Upper lobe of right lung (tissue), 1 donor: ENCODE measurements around the gene DCUN1D5. TPM values are rescaled to one million over a fixed set of nuclear protein-coding genes. Genes with fewer than 3 reads are reported as not detected.
"Not testable (repeated sequence)": the region's sequence is repeated elsewhere in the genome, so short reads cannot be mapped to it uniquely, and the experiment has no call there.

Source experiments
- ATAC-seq: fragments of 200-7000 bp; cut with Tn5 transposase; one replicate; pipeline ENCODE4 v1.9.1; 2020; ENCODE audit warnings: mild to moderate bottlenecking, moderate library complexity
- DNase-seq: peaks from one replicate; pipeline ENCODE4 v3.0.0-alpha.2; 2020
- H3K27ac ChIP-seq: fragments of 200-600 bp; one replicate; pipeline ENCODE4 v1.8.0; 2022
- H3K27me3 ChIP-seq: fragments of 200-600 bp; one replicate; pipeline ENCODE4 v1.8.0; 2022; ENCODE audit warnings: mild to moderate bottlenecking
- H3K36me3 ChIP-seq: fragments of 200-600 bp; one replicate; pipeline ENCODE4 v1.8.0; 2022
- H3K4me1 ChIP-seq: fragments of 200-600 bp; one replicate; pipeline ENCODE4 v1.8.0; 2022
- H3K4me3 ChIP-seq: fragments of 200-600 bp; one replicate; pipeline ENCODE4 v1.8.0; 2022; ENCODE audit warnings: mild to moderate bottlenecking
- H3K9me3 ChIP-seq: fragments of 200-600 bp; one replicate; pipeline ENCODE4 v1.8.0; 2022
- intact Hi-C: fragments of 100-400 bp; cut with DNase I; formaldehyde crosslinking; loops from one replicate; pipeline ENCODE4 v1.11.0; 2022
- total RNA-seq: library from RNA; stranded (reverse); fragmentation: NEBNext Ultra II Directional; extraction: Animal tissue kit (Norgen Biotek cat#: 25700); gene quantifications from one replicate; pipeline ENCODE4 v1.2.1, GENCODE V29; 2021
- TF ChIP-seq, protein P1 (sequence below): fragments of 200-600 bp; IDR thresholded peaks from one replicate; pipeline ENCODE4 v1.8.0; 2022; ENCODE audit warnings: antibody characterized with exemption
- donor health status: DM: no; HTN: yes; CAD: no; lungs with severe emphysema.

The DCUN1D5 gene
- total RNA-seq, 1 donor from 2014 or later = 19.7 TPM

- Histone ChIP-seq H3K36me3 (no peaks in the 10 kb centered on the region), H3K27me3 (no peaks in the 10 kb centered on the region), H3K4me3 (no peak overlapping the region), H3K4me1 (no peaks in the 10 kb centered on the region), H3K27ac (no peak overlapping the region), H3K9me3 (no peaks in the 10 kb centered on the region)
- DNase-seq (no peak), ATAC-seq (no peak)
- intact Hi-C loops = no loop called here
- TF ChIP-seq, protein P1, sequence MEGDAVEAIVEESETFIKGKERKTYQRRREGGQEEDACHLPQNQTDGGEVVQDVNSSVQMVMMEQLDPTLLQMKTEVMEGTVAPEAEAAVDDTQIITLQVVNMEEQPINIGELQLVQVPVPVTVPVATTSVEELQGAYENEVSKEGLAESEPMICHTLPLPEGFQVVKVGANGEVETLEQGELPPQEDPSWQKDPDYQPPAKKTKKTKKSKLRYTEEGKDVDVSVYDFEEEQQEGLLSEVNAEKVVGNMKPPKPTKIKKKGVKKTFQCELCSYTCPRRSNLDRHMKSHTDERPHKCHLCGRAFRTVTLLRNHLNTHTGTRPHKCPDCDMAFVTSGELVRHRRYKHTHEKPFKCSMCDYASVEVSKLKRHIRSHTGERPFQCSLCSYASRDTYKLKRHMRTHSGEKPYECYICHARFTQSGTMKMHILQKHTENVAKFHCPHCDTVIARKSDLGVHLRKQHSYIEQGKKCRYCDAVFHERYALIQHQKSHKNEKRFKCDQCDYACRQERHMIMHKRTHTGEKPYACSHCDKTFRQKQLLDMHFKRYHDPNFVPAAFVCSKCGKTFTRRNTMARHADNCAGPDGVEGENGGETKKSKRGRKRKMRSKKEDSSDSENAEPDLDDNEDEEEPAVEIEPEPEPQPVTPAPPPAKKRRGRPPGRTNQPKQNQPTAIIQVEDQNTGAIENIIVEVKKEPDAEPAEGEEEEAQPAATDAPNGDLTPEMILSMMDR = no peak
Observed at GRCh38 chr11:103029401-103029800, 62.6 kb downstream of the DCUN1D5 start.

- intact Hi-C loops, H3K36me3 ChIP-seq, H3K27ac ChIP-seq, H3K9me3 ChIP-seq, ATAC-seq, H3K4me1 ChIP-seq, H3K4me3 ChIP-seq, DNase-seq, H3K27me3 ChIP-seq: not testable (repeated sequence)
Observed at GRCh38 chr11:103028304-103029020, 63.5 kb downstream of the DCUN1D5 start.

- DNase-seq (no peak), ATAC-seq (no peak)
- no peak overlapping the region for H3K4me3 ChIP-seq
- no peaks in the 10 kb centered on the region for H3K9me3 ChIP-seq
- intact Hi-C loops = no loop called here
- no peaks in the 10 kb centered on the region for H3K36me3 ChIP-seq
- H3K27ac ChIP-seq = no peak overlapping the region
- TF ChIP-seq, protein P1 = no peak
- H3K4me1 ChIP-seq = no peaks in the 10 kb centered on the region
- H3K27me3 ChIP-seq = no peaks in the 10 kb centered on the region
Observed at GRCh38 chr11:103024086-103024485, 67.9 kb downstream of the DCUN1D5 start.

- no peak for ATAC-seq
- no peak for DNase-seq
- H3K4me3 ChIP-seq = no peak overlapping the region
- H3K27me3 ChIP-seq = no peaks in the 10 kb centered on the region
- no peaks in the 10 kb centered on the region for H3K4me1 ChIP-seq
- intact Hi-C loops = no loop called here
- TF ChIP-seq, protein P1 = no peak
- H3K27ac ChIP-seq = no peak overlapping the region
- H3K9me3 ChIP-seq = no peaks in the 10 kb centered on the region
- H3K36me3 ChIP-seq = no peaks in the 10 kb centered on the region
Observed at GRCh38 chr11:103016031-103016430, 75.9 kb downstream of the DCUN1D5 start.

DNA sequence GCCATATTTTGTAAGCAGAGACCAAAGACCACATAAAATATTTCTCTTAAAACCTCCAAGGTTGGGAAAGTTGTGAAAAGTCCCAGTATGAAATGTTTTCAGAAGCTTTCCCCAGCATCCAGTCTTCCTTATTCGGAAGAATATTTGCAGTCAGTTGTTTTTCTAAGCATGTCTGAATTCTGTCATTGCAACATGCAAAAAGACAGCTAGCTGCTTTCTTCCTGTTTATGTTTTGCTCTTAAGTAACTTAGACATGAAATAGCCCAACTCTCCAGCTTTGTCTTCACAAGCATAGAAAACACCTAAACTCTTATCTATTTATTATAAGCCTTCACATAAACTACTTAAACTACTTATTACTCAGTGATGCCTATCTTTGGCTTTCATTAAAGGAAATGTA, 78.5 kb downstream of the DCUN1D5 start:
- intact Hi-C loops = no loop called here
- Histone ChIP-seq H3K27me3 (no peaks in the 10 kb centered on the region), H3K27ac (no peak overlapping the region), H3K36me3 (no peaks in the 10 kb centered on the region), H3K4me1 (no peaks in the 10 kb centered on the region), H3K9me3 (peaks cover 8% of the 10 kb centered on the region), H3K4me3 (no peak overlapping the region)
- DNase-seq (no peak), ATAC-seq (no peak)
- TF ChIP-seq, protein P1 = no peak

Other genes starting within 250 kb of the DCUN1D5 start
- gene MMP3, start 248.6 kb downstream of the DCUN1D5 start, total RNA-seq = not detected
- 0.75 TPM for gene MMP12, start 217.2 kb downstream of the DCUN1D5 start, total RNA-seq
- not detected for gene MMP13, start 136.4 kb downstream of the DCUN1D5 start, total RNA-seq
- 16.2 TPM for gene DYNC2H1, start 17.3 kb upstream of the DCUN1D5 start, total RNA-seq